Measurements from ENCODE around the gene ATMIN.
A peak's percentile ranks its signal among the peaks of the same experiment; 100 is the strongest.

The ATMIN gene

DNA sequence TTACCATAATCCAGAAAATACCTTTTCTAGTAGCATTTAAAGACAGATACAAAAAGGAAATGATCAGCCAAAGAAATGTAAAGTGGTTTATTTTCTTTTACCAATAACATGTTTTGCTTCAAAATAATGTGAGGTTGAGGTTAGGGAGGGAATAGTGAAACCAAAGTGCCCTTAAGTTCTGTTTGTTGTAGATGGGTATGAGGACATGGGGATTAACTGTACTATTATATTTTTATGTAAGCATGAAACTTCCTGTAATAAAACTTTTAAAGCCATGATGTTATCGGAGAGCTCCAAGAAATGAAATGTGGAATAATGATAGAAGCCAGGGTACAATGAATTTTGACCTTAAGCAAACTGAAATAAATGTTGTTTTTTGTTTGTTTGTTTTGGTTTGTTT lies 31.5 kb downstream of the ATMIN start:
- TF ChIP-seq, protein P1, sequence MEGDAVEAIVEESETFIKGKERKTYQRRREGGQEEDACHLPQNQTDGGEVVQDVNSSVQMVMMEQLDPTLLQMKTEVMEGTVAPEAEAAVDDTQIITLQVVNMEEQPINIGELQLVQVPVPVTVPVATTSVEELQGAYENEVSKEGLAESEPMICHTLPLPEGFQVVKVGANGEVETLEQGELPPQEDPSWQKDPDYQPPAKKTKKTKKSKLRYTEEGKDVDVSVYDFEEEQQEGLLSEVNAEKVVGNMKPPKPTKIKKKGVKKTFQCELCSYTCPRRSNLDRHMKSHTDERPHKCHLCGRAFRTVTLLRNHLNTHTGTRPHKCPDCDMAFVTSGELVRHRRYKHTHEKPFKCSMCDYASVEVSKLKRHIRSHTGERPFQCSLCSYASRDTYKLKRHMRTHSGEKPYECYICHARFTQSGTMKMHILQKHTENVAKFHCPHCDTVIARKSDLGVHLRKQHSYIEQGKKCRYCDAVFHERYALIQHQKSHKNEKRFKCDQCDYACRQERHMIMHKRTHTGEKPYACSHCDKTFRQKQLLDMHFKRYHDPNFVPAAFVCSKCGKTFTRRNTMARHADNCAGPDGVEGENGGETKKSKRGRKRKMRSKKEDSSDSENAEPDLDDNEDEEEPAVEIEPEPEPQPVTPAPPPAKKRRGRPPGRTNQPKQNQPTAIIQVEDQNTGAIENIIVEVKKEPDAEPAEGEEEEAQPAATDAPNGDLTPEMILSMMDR (IDR thresholded peaks at IDR 0.05; ENCODE audit: insufficient read depth, missing control alignments) = no peak
- DNase-seq (ENCODE audit: insufficient read length, low spot score) (no peak), FAIRE-seq (no peak)

DNA sequence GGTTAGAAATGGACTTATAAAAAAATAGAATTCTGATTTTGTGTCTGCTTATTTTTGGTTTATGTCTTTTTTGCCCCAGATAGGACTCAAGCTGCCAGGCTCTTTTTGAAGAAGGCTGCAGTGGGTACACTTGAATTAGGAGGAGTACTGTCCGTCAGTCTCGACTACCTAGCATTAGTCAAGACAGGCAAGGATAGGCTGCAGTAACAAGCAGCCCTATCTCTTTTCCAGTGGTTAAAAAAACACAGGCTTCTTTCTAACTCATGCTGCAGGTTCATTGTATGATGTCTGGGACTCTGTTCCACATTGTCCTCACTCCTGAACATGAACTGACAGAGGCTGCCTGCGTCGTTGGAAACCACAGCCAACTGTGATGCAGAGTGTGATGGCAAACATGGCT lies 33.4 kb downstream of the ATMIN start:
- FAIRE-seq (no peak), DNase-seq (ENCODE audit: insufficient read length, low spot score) (no peak)
- TF ChIP-seq, protein P1 (IDR thresholded peaks at IDR 0.05; ENCODE audit: insufficient read depth, missing control alignments) = no peak

DNA sequence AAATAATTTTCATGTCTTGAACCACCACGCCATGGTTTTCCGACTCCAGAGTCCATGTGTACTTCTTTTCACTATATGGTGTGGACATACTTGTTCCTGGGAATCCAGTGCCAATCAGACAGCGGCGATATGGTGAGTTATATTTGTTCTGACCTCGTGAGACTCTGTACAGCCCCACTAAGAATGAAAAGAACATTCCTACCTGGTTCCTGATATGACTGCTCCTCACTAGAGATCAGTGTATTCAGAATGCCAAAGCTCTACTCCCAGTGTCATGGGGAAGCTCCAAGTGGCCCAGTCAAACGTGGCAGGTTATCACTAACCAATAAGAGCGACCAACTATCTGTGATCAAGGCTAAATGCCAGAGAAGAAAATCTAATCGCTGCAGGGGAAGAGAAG lies 35.3 kb downstream of the ATMIN start:
- DNase-seq (ENCODE audit: insufficient read length, low spot score) (no peak), FAIRE-seq (no peak)
- TF ChIP-seq, protein P1 (IDR thresholded peaks at IDR 0.05; ENCODE audit: insufficient read depth, missing control alignments) = no peak

DNA sequence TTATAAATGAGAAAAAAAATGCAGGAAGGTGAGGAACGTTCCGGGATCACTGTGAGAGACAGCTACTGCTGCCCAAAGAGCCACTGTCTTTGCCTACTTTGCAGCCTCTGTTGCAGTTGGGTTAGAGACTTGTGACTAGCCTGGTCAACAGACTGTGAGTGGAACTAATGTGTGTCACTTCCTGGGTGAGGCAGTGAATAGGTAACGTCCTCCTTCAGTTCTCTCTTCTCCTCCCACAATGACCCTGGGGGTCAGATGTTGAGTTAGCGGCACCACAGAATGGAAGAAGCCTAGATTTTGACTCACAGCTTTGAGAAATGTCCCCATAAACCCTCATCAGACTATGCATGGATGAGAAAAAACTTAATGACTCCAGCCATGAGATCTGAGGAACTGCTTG lies 36.2 kb downstream of the ATMIN start:
- TF ChIP-seq, protein P1 (IDR thresholded peaks at IDR 0.05; ENCODE audit: insufficient read depth, missing control alignments) = no peak
- DNase-seq (ENCODE audit: insufficient read length, low spot score) (no peak), FAIRE-seq (no peak)

DNA sequence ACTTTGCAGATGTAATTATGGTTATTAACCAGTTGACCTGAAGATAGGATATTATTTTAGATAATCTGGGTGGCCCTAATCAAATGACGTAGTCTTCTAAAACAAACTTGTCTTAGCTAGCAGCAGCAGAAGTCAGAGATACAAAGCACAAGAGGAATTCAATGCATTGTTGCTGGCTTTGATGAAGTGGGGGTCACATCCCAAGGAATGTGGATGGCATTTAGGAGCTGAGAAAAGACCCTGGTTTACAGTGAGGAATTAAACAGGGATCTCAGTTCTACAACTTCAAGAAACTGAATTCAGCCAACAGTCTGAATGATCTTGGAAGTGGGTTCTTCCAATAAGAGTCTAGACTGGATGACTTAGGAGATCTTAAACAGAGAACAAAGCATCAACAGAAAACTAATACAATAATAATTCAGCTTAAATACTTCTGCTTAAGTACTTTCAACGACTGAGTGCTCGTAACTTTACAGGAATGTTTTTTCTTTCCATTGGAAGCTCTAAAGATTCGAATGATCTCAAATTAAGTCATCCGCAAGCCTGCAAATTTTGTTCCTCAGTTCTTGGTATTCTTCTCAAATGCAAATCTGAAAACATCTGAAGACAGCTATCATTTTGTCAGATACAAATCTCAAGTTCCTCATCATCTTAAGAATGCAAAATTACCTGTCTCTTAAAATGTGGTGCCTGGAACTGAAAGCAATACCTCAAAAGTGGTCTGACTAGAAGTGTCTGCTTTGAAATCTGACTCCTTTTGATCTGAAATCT lies 38.1 kb downstream of the ATMIN start:
- no peak for DNase-seq (ENCODE audit: insufficient read length, low spot score)
- TF ChIP-seq, protein P1 (IDR thresholded peaks at IDR 0.05; ENCODE audit: insufficient read depth, missing control alignments) = no peak
- no peak for FAIRE-seq

DNA sequence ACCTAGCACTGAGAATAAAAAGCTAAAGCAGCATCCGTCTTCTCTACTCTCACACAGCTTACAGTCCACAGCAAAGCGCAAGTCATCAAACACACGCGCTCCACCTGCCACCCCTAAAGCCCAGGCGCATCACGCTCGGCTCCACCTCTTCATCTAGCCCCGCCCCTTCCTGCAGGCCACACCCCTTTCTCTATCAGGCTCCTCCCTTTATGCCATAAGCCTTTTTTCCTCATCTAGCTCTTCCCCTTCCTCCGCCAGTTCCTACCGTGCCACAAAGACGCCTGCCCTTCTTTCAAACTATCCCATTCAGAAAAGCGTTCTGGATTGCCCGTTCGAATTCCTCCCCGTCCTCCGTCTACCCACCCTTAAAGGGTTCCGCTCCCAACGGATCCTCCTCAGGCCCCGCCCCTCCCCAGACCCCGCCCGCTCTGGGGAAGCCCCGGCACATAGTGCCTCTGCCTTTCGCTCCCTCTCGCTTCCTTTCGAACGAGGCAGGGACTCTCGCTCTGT lies 41.0 kb downstream of the ATMIN start:
- TF ChIP-seq, protein P1 (IDR thresholded peaks at IDR 0.05; ENCODE audit: insufficient read depth, missing control alignments) = no peak
- FAIRE-seq (no peak), DNase-seq (ENCODE audit: insufficient read length, low spot score) (peak; percentile 21)
